Activated naive CD4-positive, alpha-beta T cell (primary cell): Measurements from ENCODE around the gene TAC1.
"Not testable (repeated sequence)": the region's sequence is repeated elsewhere in the genome, so short reads cannot be mapped to it uniquely, and the experiment has no call there.

ENCODE experiments used
- DNase-seq, 4 experiments: peaks; one replicate each; lab custom pipeline; 2025; lab: John Stamatoyannopoulos, UW

The TAC1 gene, protein sequence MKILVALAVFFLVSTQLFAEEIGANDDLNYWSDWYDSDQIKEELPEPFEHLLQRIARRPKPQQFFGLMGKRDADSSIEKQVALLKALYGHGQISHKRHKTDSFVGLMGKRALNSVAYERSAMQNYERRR

DNA sequence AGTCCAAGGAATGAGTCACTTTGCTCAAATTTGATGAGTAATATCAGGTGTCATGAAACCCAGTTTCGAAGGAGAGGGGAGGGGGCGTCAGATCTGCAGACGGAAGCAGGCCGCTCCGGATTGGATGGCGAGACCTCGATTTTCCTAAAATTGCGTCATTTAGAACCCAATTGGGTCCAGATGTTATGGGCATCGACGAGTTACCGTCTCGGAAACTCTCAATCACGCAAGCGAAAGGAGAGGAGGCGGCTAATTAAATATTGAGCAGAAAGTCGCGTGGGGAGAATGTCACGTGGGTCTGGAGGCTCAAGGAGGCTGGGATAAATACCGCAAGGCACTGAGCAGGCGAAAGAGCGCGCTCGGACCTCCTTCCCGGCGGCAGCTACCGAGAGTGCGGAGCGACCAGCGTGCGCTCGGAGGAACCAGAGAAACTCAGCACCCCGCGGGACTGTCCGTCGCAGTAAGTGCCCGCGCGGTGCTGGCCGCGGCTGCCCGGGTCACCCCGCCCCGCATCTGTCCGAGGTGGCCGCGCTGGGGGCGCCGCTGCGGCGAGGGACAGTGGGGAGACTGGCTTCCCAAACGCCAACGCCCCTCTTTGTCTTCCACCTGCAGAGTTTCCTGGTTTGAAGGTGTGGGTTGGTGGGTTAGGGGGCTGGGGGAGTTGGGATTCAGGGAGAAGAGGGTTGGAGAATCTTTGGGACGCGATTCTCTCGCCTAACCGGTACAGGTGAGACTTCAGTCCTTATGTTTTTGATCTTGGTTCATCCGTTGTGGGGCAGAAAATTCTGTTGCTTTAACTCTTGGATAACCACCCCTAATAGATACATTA is at the start of gene TAC1:
TAC1 (plus strand) TSS at position 351 of the 829 bp plus-strand sequence. CDS start 527 bp downstream, outside the sequence.
- DNase-seq: no peak

DNA sequence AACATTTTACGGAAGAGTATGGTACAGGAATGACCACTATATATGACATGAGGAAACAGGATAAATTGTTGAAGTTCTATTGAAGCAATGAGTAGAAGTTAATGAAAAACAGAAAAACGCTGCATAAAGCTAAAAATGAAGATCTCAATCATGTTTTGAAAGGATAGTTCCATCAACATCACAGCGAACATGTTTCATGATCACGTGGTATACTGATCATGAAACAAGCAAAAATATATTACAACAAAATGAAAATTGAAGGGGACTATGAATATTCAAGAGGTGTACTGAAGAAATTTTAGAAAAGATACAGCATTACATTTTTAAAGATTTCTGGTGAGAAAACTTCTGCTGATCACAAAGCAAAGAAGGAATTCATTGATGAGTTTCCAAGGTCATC is 45.9 kb upstream of the TAC1 start:
- no peak for DNase-seq

DNA sequence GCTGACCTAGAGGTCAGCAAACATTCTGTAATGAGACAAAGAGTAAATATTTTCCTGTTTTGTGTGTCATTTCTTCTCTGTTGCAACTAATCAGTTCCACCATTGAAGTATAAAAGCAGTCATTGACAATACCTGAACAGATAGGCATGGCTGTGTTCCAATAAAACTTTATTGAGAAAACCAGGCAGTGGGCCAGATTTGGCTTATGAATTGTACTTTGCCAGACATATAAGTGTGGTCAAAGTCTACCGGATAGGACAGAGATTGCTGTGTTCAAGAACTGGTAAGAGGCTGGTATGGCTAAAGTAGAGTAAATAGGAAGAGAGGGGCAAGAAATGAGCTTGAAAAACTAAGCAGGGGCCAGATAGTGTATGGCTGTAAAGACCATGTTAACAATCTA is 38.3 kb upstream of the TAC1 start:
- no peak for DNase-seq

DNA sequence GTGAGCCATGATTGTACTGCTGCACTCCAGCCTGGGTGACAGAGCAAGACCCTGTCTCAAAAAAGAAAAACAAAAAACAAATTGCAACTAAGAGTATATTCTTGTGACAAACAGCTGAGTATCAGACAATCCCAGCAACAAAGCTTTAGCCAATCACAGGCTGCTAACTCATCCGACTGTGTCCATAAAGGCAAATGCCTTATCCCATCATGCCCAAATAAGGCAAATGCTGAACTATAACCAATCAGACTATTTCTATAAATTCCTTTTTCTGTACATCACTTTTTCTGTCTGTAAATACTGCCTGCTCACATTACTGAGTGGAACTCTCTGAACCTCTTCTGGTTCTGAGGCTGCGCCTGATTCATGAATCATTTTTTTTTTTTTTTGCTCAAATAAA is 37.5 kb upstream of the TAC1 start:
- no peak for DNase-seq

DNA sequence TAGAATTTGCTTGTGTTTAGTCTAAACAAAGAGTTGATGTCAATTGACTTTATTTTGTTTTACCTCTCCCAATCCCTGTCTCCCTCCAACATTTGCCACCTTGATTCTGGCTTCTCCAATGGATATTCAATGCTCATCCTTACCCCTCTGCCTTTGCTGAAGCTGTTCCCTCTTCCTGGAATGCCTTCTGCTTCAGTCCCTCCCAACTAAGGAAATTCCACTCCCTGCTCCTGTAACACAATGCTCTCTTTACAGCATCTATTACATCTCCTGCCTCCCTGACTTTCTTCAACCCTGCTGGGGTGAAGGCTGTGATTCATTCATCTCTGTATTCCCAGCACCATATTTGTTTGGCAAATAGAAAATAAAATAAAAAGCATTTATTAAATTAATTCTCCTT is 34.5 kb upstream of the TAC1 start:
- no peak for DNase-seq

DNA sequence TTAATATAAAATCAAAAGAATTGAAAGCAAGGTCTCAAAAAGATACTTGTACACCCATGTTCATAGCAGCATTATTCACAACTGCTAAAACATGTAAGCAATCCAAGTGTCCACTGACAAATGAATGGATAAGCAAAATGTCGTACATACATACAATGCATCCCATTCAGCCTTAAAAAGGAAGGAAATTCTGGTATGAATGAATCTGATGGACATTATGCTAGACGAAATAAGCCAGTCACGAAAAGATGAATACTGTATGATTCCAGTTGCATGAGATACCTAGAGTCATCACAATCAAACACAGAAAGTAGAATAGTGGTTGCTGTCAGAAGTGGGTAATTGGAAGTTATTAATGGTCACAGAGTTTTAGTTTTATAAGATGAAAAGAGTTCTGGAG is 9.5 kb upstream of the TAC1 start:
- no peak for DNase-seq

DNA sequence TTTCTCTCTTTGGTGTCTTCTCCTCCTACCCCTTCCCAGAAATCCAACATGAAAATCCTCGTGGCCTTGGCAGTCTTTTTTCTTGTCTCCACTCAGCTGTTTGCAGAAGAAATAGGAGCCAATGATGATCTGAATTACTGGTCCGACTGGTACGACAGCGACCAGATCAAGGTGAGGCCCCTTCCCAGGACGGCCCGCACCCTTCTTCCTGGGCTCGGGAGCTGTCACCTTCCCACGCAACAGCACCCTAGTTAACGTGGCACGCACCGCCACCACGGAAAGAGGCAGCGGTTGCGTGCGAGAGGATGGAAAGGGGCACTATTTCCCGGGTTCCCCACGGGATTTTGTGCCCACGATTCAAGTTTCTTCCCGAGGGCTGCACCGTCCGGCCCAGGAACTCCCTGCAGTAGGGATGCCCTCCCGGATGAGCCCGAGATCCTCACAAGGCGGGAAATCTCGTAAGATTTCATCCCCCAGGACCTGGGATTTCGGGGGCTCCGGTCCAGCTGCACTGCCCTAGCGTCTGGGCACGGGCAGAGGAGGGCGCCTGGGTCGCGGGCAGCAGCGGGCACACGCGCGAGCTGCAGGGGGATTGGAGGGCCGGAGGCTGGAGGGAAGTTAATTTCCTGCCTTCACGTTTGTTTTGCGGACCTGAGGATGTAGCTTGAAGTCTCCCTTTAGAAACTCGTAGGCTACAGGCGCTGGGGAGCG is 834 bp downstream of the TAC1 start:
- no peak for DNase-seq

DNA sequence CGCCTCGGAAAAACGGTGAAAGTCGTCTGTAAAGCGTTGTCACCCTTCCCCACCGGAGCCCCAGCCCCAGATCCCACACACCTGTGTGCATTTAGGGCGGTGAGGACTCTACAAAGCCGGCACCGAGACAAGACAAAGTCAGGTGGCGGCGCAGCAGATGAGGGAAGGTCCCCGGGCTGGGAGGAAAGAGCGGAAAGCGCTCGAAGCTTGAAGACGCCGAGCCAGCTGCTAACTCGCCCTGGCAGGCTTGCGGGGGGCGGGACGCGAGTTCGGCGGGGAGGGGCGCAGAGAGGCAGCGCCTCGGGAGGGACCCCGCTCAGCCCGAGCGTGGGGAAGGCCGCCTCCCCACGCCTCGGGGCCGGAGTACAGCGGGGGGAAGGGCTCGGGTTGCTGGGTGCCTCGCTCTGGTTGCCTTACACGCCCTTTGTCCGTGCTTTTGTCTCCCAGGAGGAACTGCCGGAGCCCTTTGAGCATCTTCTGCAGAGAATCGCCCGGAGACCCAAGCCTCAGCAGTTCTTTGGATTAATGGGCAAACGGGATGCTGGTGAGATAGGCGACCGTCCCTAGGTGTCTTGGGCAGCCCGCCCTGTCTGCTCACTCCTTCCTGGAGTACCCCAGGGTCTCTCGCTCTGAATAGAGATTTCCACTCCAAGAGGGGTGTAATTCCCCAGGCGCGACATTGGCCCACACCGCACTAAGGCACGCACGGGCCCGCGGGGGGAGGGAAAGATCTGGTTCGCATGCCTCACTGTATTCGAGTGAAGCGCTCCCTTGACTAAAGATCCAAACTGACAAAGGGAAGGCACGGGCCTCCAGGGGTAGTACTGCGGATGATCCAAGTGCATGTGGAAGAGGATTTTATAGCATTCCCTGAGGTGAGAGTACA is 1.6 kb downstream of the TAC1 start:
- no peak for DNase-seq

DNA sequence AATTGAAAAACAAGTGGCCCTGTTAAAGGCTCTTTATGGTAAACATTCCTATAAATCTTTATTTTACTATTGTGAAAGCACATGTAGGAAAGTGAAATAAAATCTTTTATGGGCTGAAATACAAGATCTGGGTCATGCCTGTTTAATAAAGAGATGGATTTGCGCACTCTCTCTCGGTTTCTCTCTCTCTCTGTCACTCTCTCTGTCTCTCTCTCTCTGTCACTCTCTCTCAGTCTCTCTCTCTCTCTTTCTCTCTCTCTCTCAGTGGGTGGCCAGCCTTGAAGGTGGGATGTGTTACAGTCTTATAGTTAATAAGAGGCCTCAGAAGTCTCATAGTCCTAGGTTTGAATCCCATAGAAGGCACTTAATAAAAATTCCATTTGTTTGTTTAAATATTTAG is 2.4 kb downstream of the TAC1 start:
- no peak for DNase-seq

DNA sequence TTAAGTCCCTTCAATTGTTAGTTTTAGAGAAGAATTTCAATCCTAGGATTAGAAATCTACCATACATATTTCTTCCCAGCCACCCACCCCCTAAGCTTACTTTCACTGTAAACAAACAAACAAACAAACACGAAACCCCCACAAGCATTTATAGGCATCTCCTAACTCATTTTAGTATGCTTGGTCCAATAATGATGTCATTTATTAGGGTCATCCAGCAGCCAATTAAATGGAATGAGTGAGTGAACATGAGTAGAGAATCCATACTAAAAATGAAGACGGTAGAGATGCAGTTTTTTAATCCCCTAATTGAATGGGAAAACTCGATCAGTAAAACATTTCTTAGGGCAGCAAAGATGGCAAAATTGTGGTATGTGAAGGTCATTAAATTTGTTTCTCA is 3.2 kb downstream of the TAC1 start:
- DNase-seq: no peak

DNA sequence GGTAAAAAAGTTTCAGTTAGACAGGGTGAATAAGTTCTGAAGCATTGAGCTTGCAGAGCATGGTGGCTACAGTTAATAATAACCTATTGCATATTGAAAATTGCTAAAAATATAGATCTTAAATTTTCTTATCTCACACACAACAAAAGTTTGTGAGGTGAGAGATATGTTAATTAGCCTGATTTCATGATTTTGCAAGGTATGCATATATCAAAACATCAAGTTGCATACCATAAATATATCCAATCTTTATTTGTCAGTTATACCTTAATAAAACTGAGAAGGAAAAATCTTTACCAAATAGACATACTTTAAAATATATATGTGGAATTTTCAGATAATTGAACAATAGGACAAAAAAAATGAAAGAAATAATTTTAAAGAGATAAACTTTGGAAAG is 16.6 kb downstream of the TAC1 start:
- no peak for DNase-seq

DNA sequence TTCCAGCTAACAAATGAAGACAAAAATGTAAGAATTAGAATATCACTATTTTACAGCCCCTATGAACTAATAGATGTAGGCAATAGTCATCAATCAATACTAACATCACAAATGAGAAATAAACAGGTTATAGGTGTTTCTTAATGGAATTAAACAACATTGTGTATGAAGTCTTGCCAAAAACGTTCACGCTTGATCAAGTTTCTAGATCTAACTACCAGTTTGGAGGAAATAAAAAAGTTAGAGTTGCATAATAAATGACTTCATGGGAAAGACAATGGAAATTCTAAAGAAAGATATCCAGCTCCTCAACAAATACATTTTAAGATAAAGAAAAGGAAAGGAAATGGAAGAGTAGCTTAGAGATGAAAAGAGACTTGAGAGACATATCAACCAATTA is 19.7 kb downstream of the TAC1 start:
- no peak for DNase-seq

DNA sequence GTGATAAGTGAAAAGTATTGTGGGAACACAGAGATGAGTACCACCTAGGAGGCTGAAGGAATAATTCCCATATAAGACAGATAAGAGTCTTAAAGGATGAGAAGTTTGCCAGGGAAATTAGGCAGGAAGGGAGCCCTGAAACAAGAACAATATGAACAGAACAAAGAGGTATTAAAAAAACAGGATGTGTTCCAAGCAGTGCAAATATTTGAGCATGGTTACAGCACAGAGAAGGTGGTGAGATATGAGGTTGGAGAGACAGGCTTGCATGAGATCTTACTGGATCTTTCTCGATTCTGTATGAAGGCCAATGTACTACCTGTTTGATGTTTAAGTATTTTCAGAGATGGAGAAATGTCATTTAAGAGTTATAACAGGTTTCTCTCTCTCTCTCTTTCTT is 20.3 kb downstream of the TAC1 start:
- no peak for DNase-seq

DNA sequence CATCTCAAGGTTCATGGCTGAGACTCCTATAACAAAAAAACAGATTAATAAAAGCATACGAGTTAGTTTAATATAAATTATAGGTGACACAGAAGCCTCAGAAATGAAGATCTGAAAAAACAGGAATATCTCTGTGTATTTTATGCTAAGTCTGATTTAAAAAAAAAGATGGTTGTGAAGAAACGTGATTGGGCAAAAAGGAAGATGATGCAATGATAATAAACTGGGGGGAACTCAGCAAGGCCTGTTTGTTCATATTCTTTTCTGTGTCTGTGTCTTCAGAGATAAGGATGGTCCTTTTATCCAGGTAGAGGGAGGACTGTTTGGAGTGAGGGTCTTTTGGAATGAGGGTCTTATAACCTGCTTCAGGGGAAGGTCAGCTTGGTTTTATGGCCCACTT is 25.9 kb downstream of the TAC1 start:
- DNase-seq: no peak

DNA sequence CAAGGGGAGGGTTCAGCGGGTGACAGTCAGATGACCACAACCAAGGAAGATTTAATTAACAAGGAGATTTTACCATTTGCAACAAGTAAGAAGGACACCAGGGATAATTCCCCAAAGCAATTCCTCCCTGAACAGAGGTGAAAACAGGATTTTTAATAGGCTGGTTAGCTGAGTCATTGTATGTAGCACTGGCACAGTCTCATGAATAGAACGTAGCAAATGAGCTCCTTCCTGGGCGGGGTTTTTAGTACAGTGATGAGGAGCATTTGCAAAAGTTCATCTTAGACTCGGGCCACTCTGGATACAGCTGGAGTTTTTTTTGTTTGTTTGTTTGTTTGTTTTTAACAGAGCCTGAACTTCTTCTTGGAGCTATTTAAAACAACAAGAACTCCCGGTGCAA is 39.0 kb downstream of the TAC1 start:
- no peak for DNase-seq

DNA sequence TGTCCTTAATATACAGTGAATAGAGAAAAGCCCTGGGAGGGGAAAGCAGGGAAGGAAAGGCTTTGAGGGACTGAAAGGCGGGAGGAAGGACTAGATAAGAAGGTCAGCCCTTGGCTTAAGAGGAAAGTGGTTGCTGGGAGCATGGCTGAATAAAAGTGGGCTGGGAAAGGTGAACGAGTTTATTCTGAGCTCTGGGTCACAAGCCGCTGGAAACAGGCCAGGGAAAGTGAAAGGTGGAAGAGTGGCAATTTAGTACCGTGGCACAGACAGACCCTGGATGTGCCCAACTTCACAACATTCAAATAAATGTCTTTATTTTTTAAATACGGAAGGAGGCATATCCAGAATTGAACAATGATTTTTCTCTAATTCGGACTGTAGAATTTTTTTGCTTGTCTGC is 39.7 kb downstream of the TAC1 start:
- no peak for DNase-seq

DNA sequence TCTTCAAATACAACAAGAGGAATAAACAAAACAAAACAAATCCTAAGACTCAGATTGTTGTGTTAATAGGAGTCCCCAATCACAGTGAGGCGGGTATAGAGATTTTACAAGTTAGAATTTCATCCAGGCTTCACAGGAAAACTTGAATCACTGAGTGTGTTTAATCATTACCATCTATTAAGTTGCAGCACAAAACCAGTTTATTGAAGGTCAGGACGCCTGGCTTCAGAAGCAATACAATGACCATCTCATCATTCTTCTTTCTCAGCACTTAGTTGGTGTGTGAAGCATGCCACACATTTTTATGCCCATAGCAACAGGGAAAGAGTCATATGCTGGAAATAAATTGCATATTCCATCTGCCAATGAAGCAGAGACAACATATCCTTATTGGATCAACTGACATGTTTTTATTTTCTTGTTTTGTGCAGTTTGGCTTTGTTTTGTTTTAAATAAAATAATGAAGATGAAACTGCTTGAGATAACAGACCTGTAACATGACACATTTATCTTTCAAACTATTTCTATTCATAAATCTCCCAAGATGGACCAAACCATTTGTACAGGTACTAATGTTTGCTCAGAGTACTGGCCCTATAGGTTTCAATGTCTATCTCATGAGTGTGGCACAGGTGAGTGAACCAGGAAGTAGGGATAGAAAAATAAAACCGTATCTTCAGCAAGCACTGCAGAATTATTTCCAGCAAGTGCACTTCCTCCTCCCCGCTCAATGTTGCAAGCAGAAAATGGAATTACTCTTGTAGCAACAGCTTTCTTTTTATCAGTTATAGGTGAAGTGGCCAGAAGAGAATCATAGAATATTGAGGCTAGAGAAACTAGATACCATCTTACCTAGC is 40.4 kb downstream of the TAC1 start:
- DNase-seq: no peak

DNA sequence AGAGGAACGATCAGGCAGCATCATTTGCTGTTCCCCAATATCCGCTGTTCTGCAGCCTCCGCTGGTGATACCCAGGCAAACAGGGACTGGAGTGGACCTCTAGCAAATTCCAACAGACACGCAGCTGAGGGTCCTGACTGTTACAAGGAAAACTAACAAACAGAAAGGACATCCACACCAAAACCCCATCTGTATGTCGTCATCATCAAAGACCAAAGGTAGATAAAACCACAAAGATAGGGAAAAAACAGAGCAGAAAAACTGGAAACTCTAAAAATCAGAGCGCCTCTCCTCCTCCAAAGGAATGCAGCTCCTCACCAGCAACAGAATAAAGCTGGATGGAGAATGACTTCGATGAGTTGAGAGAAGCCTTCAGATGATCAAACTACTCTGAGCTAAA is 54.5 kb downstream of the TAC1 start:
- not testable (repeated sequence) for DNase-seq
